ENCODE data around the gene EEF2KMT.
"Not testable (repeated sequence)": the region's sequence is repeated elsewhere in the genome, so short reads cannot be mapped to it uniquely, and the experiment has no call there.

The EEF2KMT gene

DNA sequence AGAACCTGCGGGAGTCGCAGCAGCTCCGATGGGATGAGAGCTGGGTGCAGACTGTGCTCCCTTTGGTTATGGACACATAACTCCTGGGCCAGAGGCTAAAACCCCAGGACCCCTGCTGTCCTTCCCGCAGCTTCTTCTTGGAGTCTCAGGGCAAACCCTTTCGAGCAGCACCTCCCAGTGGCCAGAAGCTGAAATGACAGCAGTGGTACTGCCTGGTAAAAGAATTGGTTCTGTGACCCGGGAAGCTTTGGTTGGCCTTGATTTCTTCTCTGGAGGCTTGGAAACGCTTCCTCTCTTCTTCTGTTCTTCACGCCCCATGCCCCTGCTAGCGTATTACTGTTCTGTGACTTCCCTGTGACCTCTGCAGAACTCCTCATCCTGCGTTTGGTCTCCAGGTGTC, 12.8 kb downstream of the EEF2KMT start:
- H3K27ac ChIP-seq (ENCODE audit: insufficient read depth in 1 of 2, low read depth in 1 of 2, low read length in 2 of 2, poor library complexity in 1 of 2, severe bottlenecking in 2 of 2); H3K4me1 ChIP-seq (ENCODE audit: control extremely low read depth in 1 of 4, control insufficient read depth in 4 of 4, insufficient read depth in 4 of 4, low read length in 3 of 4); H3K9me3 ChIP-seq (ENCODE audit: control extremely low read depth in 1 of 5, control insufficient read depth in 4 of 5, insufficient read depth in 2 of 5, low read depth in 1 of 5, low read length in 4 of 5); POLR2A ChIA-PET; H3K4me3 ChIP-seq (ENCODE audit: control insufficient read depth in 1 of 7, extremely low read depth in 1 of 7, insufficient read depth in 4 of 7, low read depth in 2 of 7, low read length in 6 of 7); H3K27me3 ChIP-seq (replicated peaks in 2 of 5; ENCODE audit: control insufficient read depth in 4 of 5, insufficient read depth in 5 of 5, low read length in 4 of 5): not testable (repeated sequence)
- peak in 2 of 3 donors; percentile 45 to 54 for DNase-seq
- 83% methylated on average over 5 of the region's 10 CpGs for WGBS (ENCODE audit: insufficient coverage)
- peaks cover 0 to 24% (median 2%) of the 10 kb centered on the region in 4 experiments for H3K36me3 ChIP-seq (ENCODE audit: control insufficient read depth in 4 of 4, insufficient read depth in 4 of 4, low read length in 3 of 4)
- CTCF ChIA-PET = interaction anchor here (0.7 to 1.3 kb wide), 3 partner anchors 28 to 50 kb away, joined by 3 to 4 read pairs (median 4); partner anchors contain the start of gene NAGPA

DNA sequence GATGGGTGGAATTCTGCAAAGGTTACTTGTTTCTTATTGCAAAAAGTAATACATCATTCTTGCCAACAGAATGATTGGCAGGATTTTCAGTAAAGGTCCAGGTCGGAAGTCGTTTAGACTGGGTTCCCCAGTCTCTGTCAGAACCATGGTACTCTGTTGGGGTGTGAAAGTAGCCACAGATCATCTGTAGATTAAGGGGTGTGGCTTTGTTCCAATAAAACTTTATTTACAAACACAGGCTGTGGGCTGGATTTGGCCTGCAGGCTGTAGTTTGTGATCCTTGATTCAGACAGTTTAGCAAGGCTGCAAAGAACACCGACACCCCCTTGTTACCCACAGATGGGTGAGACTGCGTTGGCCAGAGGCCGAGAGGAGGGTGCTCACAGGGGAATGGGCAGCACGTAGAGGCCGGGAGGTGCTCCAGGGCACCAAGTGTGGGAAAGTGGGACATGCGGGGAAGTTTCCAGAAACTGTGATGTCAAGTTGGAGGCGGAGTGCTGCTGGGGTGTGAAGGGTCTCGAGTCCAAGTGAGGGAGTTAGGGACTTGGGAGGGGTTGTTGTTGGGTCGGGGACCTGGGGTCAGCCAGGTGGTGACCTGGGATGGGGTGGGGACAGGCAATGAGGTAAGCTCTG, 13.4 kb downstream of the EEF2KMT start:
- H3K27me3 ChIP-seq (replicated peaks in 2 of 5; ENCODE audit: control insufficient read depth in 4 of 5, insufficient read depth in 5 of 5, low read length in 4 of 5); POLR2A ChIA-PET; DNase-seq; H3K4me3 ChIP-seq (ENCODE audit: control insufficient read depth in 1 of 7, extremely low read depth in 1 of 7, insufficient read depth in 4 of 7, low read depth in 2 of 7, low read length in 6 of 7); H3K4me1 ChIP-seq (ENCODE audit: control extremely low read depth in 1 of 4, control insufficient read depth in 4 of 4, insufficient read depth in 4 of 4, low read length in 3 of 4); H3K9me3 ChIP-seq (ENCODE audit: control extremely low read depth in 1 of 5, control insufficient read depth in 4 of 5, insufficient read depth in 2 of 5, low read depth in 1 of 5, low read length in 4 of 5); H3K27ac ChIP-seq (ENCODE audit: insufficient read depth in 1 of 2, low read depth in 1 of 2, low read length in 2 of 2, poor library complexity in 1 of 2, severe bottlenecking in 2 of 2): not testable (repeated sequence)
- no CpG with 5 or more reads among the region's 11 CpGs for WGBS (ENCODE audit: insufficient coverage)
- CTCF ChIA-PET = interaction anchor here (0.7 to 1.3 kb wide), 3 partner anchors 28 to 50 kb away, joined by 3 to 4 read pairs (median 4); partner anchors contain the start of gene NAGPA
- H3K36me3 ChIP-seq (ENCODE audit: control insufficient read depth in 4 of 4, insufficient read depth in 4 of 4, low read length in 3 of 4) = peaks cover 0 to 22% (median 2%) of the 10 kb centered on the region in 4 experiments

DNA sequence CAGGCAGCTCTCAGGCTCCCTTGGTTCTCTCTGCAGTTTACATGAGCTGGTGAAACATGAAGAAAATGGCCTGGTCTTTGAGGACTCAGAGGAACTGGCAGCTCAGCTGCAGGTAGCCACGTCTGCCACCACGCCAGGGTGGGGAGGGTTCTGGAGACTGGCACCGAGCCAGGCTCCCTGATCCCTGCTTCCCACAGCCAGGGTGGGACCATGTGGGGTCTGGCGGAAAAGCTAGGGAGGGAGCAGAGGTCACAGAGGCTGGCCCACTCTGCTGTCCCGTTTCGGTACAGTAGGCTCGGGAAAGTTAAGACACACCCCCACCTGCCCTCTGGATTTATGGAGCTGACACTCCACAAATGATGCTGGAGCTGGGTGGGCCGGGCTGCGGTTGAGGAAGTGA, 13.9 kb downstream of the EEF2KMT start:
- not testable (repeated sequence) for H3K4me3 ChIP-seq (ENCODE audit: control insufficient read depth in 1 of 7, extremely low read depth in 1 of 7, insufficient read depth in 4 of 7, low read depth in 2 of 7, low read length in 6 of 7)

DNA sequence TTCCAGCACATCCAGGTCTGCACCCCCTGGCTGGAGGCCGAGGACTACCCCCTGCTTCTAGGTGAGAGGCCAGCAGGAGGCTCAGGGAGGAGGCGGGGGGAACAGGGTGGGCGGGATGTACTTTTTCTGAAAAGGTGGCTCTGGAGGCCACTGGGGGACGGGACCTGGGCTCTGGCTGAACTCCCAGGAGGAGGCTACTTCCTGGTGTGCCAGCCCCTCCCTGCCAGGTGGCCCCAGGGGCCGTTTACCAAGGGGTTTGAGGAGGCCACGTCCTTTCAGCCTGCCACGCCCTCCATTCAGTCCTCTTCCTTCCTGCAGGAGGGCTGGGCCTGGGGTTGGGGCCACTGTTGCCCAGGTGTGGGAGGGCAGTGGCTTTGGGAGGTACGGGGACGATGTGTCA, 16.6 kb downstream of the EEF2KMT start:
- H3K4me1 ChIP-seq (ENCODE audit: control extremely low read depth in 1 of 4, control insufficient read depth in 4 of 4, insufficient read depth in 4 of 4, low read length in 3 of 4); POLR2A ChIA-PET; CTCF ChIA-PET: not testable (repeated sequence)

More for the DNA sequence above, 13.9 kb downstream of the EEF2KMT start:
- peaks cover 0 to 25% (median 3%) of the 10 kb centered on the region in 4 experiments for H3K36me3 ChIP-seq (ENCODE audit: control insufficient read depth in 4 of 4, insufficient read depth in 4 of 4, low read length in 3 of 4)
- H3K9me3 ChIP-seq (ENCODE audit: control extremely low read depth in 1 of 5, control insufficient read depth in 4 of 5, insufficient read depth in 2 of 5, low read depth in 1 of 5, low read length in 4 of 5); H3K27me3 ChIP-seq (replicated peaks in 2 of 5; ENCODE audit: control insufficient read depth in 4 of 5, insufficient read depth in 5 of 5, low read length in 4 of 5); DNase-seq; POLR2A ChIA-PET; H3K4me1 ChIP-seq (ENCODE audit: control extremely low read depth in 1 of 4, control insufficient read depth in 4 of 4, insufficient read depth in 4 of 4, low read length in 3 of 4); H3K27ac ChIP-seq (ENCODE audit: insufficient read depth in 1 of 2, low read depth in 1 of 2, low read length in 2 of 2, poor library complexity in 1 of 2, severe bottlenecking in 2 of 2): not testable (repeated sequence)
- CTCF ChIA-PET = interaction anchor here (0.9 kb wide), 1 partner anchor 27 kb away, joined by 3 read pairs; no protein-coding TSS in a partner anchor
- WGBS (ENCODE audit: insufficient coverage) = 96% methylated on average over 6 of the region's 9 CpGs

GRCh38 chr16:5080461-5080860, 17.1 kb downstream of the EEF2KMT start:
- POLR2A ChIA-PET; H3K9me3 ChIP-seq (ENCODE audit: control extremely low read depth in 1 of 5, control insufficient read depth in 4 of 5, insufficient read depth in 2 of 5, low read depth in 1 of 5, low read length in 4 of 5); H3K4me1 ChIP-seq (ENCODE audit: control extremely low read depth in 1 of 4, control insufficient read depth in 4 of 4, insufficient read depth in 4 of 4, low read length in 3 of 4); H3K4me3 ChIP-seq (ENCODE audit: control insufficient read depth in 1 of 7, extremely low read depth in 1 of 7, insufficient read depth in 4 of 7, low read depth in 2 of 7, low read length in 6 of 7); H3K27me3 ChIP-seq (replicated peaks in 2 of 5; ENCODE audit: control insufficient read depth in 4 of 5, insufficient read depth in 5 of 5, low read length in 4 of 5); CTCF ChIA-PET; DNase-seq; H3K27ac ChIP-seq (ENCODE audit: insufficient read depth in 1 of 2, low read depth in 1 of 2, low read length in 2 of 2, poor library complexity in 1 of 2, severe bottlenecking in 2 of 2): not testable (repeated sequence)
- H3K36me3 ChIP-seq (ENCODE audit: control insufficient read depth in 4 of 4, insufficient read depth in 4 of 4, low read length in 3 of 4) = peaks cover 2 to 39% (median 14%) of the 10 kb centered on the region in 4 experiments
- WGBS (ENCODE audit: insufficient coverage) = 98% methylated on average over 9 of the region's 12 CpGs

More for the DNA sequence above, 16.6 kb downstream of the EEF2KMT start:
- H3K27ac ChIP-seq (ENCODE audit: insufficient read depth in 1 of 2, low read depth in 1 of 2, low read length in 2 of 2, poor library complexity in 1 of 2, severe bottlenecking in 2 of 2); H3K9me3 ChIP-seq (ENCODE audit: control extremely low read depth in 1 of 5, control insufficient read depth in 4 of 5, insufficient read depth in 2 of 5, low read depth in 1 of 5, low read length in 4 of 5); DNase-seq; H3K4me3 ChIP-seq (ENCODE audit: control insufficient read depth in 1 of 7, extremely low read depth in 1 of 7, insufficient read depth in 4 of 7, low read depth in 2 of 7, low read length in 6 of 7); H3K27me3 ChIP-seq (replicated peaks in 2 of 5; ENCODE audit: control insufficient read depth in 4 of 5, insufficient read depth in 5 of 5, low read length in 4 of 5): not testable (repeated sequence)
- peaks cover 2 to 36% (median 9%) of the 10 kb centered on the region in 4 experiments for H3K36me3 ChIP-seq (ENCODE audit: control insufficient read depth in 4 of 4, insufficient read depth in 4 of 4, low read length in 3 of 4)
- WGBS (ENCODE audit: insufficient coverage) = 90% methylated on average over 1 of the region's 9 CpGs

DNA sequence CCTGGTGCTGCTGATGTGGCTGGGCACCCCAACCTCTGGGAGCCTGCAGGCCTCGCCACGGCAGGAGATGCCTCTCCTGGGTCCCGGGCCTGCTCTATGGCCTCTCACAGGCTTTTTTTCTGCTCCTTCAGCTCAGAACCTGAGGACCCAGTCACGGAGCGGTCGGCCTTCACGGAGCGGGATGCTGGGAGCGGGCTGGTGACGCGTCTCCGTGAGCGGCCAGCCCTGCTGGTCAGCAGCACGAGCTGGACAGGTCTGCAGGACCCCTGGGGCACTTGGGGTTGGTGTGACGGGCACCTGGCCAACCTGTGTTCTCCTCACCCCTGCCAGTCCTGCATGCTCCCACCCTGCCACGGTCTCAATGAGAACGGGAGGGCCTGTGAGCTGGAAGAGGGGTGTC, 19.0 kb downstream of the EEF2KMT start:
- Histone ChIP-seq H3K36me3 (ENCODE audit: control insufficient read depth in 4 of 4, insufficient read depth in 4 of 4, low read length in 3 of 4) (peaks cover 2 to 40% (median 18%) of the 10 kb centered on the region in 4 experiments), H3K4me1 (ENCODE audit: control extremely low read depth in 1 of 4, control insufficient read depth in 4 of 4, insufficient read depth in 4 of 4, low read length in 3 of 4) (no peaks in the 10 kb centered on the region), H3K4me3 (ENCODE audit: control insufficient read depth in 1 of 7, extremely low read depth in 1 of 7, insufficient read depth in 4 of 7, low read depth in 2 of 7, low read length in 6 of 7) (no peak overlapping the region), H3K27me3 (replicated peaks in 2 of 5; ENCODE audit: control insufficient read depth in 4 of 5, insufficient read depth in 5 of 5, low read length in 4 of 5) (no peaks in the 10 kb centered on the region), H3K27ac (ENCODE audit: insufficient read depth in 1 of 2, low read depth in 1 of 2, low read length in 2 of 2, poor library complexity in 1 of 2, severe bottlenecking in 2 of 2) (no peak overlapping the region), H3K9me3 (ENCODE audit: control extremely low read depth in 1 of 5, control insufficient read depth in 4 of 5, insufficient read depth in 2 of 5, low read depth in 1 of 5, low read length in 4 of 5) (no peaks in the 10 kb centered on the region)
- ChIA-PET POLR2A (no interaction called here), CTCF (interaction anchor here (1.6 kb wide), 1 partner anchor 18 kb away, joined by 3 read pairs; no protein-coding TSS in a partner anchor)
- WGBS (ENCODE audit: insufficient coverage) = 95% methylated on average over 14 of the region's 17 CpGs
- DNase-seq = no peak

- H3K27ac ChIP-seq (ENCODE audit: insufficient read depth in 1 of 2, low read depth in 1 of 2, low read length in 2 of 2, poor library complexity in 1 of 2, severe bottlenecking in 2 of 2) = no peak overlapping the region
- H3K36me3 ChIP-seq (ENCODE audit: control insufficient read depth in 4 of 4, insufficient read depth in 4 of 4, low read length in 3 of 4) = peaks cover 2 to 38% (median 20%) of the 10 kb centered on the region in 4 experiments
- no peaks in the 10 kb centered on the region for H3K27me3 ChIP-seq (replicated peaks in 2 of 5; ENCODE audit: control insufficient read depth in 4 of 5, insufficient read depth in 5 of 5, low read length in 4 of 5)
- POLR2A ChIA-PET = no interaction called here
- no peaks in the 10 kb centered on the region for H3K9me3 ChIP-seq (ENCODE audit: control extremely low read depth in 1 of 5, control insufficient read depth in 4 of 5, insufficient read depth in 2 of 5, low read depth in 1 of 5, low read length in 4 of 5)
- peaks cover 0 to 8% (median 3%) of the 10 kb centered on the region in 4 experiments for H3K4me1 ChIP-seq (ENCODE audit: control extremely low read depth in 1 of 4, control insufficient read depth in 4 of 4, insufficient read depth in 4 of 4, low read length in 3 of 4)
- CTCF ChIA-PET = interaction anchor here (2.1 kb wide), 1 partner anchor 12 kb away, joined by 4 read pairs; the partner anchor contains the start of gene C16orf89
- H3K4me3 ChIP-seq (ENCODE audit: control insufficient read depth in 1 of 7, extremely low read depth in 1 of 7, insufficient read depth in 4 of 7, low read depth in 2 of 7, low read length in 6 of 7) = no peak overlapping the region
- WGBS (ENCODE audit: insufficient coverage) = 97% methylated on average over 13 of the region's 13 CpGs
- no peak for DNase-seq
Measured at GRCh38 chr16:5077304-5077703, 20.3 kb downstream of the EEF2KMT start.

Measured in common myeloid progenitor, CD34-positive (primary cell).